ENCODE results near the gene IL15RA. TPM values are rescaled to one million over a fixed set of nuclear protein-coding genes. Genes with fewer than 3 reads are reported as not detected.

The IL15RA gene
- total and polyA plus RNA-seq, 5 experiments from 2014 or later, result 3.6 to 5.4 (median 3.8) TPM

- POLR2A ChIA-PET, result no interaction called here
- H3K4me3 Mint-ChIP-seq, result no peak overlapping the region
- DNase-seq, result no peak
- peaks cover 0 to 13% (median 0%) of the 10 kb centered on the region in 9 donors for H3K9me3 Mint-ChIP-seq
- peaks cover 0 to 14% (median 0%) of the 10 kb centered on the region in 3 donors for H3K36me3 Mint-ChIP-seq
- peaks cover 0 to 11% (median 3%) of the 10 kb centered on the region in 4 donors for H3K4me1 Mint-ChIP-seq
- peaks cover 0 to 27% (median 7%) of the 10 kb centered on the region in 5 donors for H3K27me3 Mint-ChIP-seq
- no peak for ATAC-seq
- no peak overlapping the region for H3K27ac Mint-ChIP-seq
Measured at GRCh38 chr10:6002809-6003510, 25.6 kb upstream of the IL15RA start.

GRCh38 chr10:5999440-6000165, 22.3 kb upstream of the IL15RA start:
- H3K27me3 Mint-ChIP-seq, result peaks cover 0 to 12% (median 6%) of the 10 kb centered on the region in 5 donors
- H3K36me3 Mint-ChIP-seq, result no peaks in the 10 kb centered on the region
- ATAC-seq, result no peak
- H3K4me1 Mint-ChIP-seq, result peaks cover 0 to 11% (median 3%) of the 10 kb centered on the region in 4 donors
- H3K27ac Mint-ChIP-seq, result peak overlapping the region in 1 of 10 donors; percentile 37
- POLR2A ChIA-PET, result no interaction called here
- peaks cover 0 to 2% (median 0%) of the 10 kb centered on the region in 9 donors for H3K9me3 Mint-ChIP-seq
- no peak for DNase-seq
- no peak overlapping the region for H3K4me3 Mint-ChIP-seq

GRCh38 chr10:5996696-5997095, 19.4 kb upstream of the IL15RA start:
- DNase-seq (no peak), ATAC-seq (no peak)
- H3K4me1 Mint-ChIP-seq, result peaks cover 0 to 9% (median 2%) of the 10 kb centered on the region in 4 donors
- H3K27ac Mint-ChIP-seq, result no peak overlapping the region
- H3K4me3 Mint-ChIP-seq, result no peak overlapping the region
- POLR2A ChIA-PET, result no interaction called here
- H3K36me3 Mint-ChIP-seq, result peaks cover 0 to 16% (median 5%) of the 10 kb centered on the region in 3 donors
- peaks cover 0 to 20% (median 9%) of the 10 kb centered on the region in 9 donors for H3K9me3 Mint-ChIP-seq
- H3K27me3 Mint-ChIP-seq, result peaks cover 0 to 13% (median 6%) of the 10 kb centered on the region in 5 donors

GRCh38 chr10:5992398-5992797, 15.1 kb upstream of the IL15RA start:
- ATAC-seq, result no peak
- peaks cover 0 to 26% (median 12%) of the 10 kb centered on the region in 9 donors for H3K9me3 Mint-ChIP-seq
- no peak for DNase-seq
- H3K27ac Mint-ChIP-seq, result no peak overlapping the region
- no peak overlapping the region for H3K4me3 Mint-ChIP-seq
- peaks cover 0 to 6% (median 0%) of the 10 kb centered on the region in 5 donors for H3K27me3 Mint-ChIP-seq
- peaks cover 2 to 9% (median 7%) of the 10 kb centered on the region in 4 donors for H3K4me1 Mint-ChIP-seq
- POLR2A ChIA-PET, result no interaction called here
- peaks cover 0 to 22% (median 8%) of the 10 kb centered on the region in 3 donors for H3K36me3 Mint-ChIP-seq

- H3K4me3 Mint-ChIP-seq, result no peak overlapping the region
- POLR2A ChIA-PET, result no interaction called here
- H3K9me3 Mint-ChIP-seq, result peaks cover 0 to 26% (median 12%) of the 10 kb centered on the region in 9 donors
- H3K27me3 Mint-ChIP-seq, result peaks cover 0 to 6% (median 0%) of the 10 kb centered on the region in 5 donors
- H3K36me3 Mint-ChIP-seq, result peaks cover 0 to 22% (median 8%) of the 10 kb centered on the region in 3 donors
- peaks cover 2 to 9% (median 7%) of the 10 kb centered on the region in 4 donors for H3K4me1 Mint-ChIP-seq
- ATAC-seq (no peak), DNase-seq (no peak)
- no peak overlapping the region for H3K27ac Mint-ChIP-seq
Measured at GRCh38 chr10:5991708-5992107, 14.4 kb upstream of the IL15RA start.

GRCh38 chr10:5989756-5990155, 12.4 kb upstream of the IL15RA start:
- no peak for DNase-seq
- H3K4me3 Mint-ChIP-seq, result no peak overlapping the region
- POLR2A ChIA-PET, result no interaction called here
- no peak overlapping the region for H3K27ac Mint-ChIP-seq
- ATAC-seq, result no peak
- peaks cover 0 to 26% (median 12%) of the 10 kb centered on the region in 9 donors for H3K9me3 Mint-ChIP-seq
- H3K36me3 Mint-ChIP-seq, result peaks cover 0 to 22% (median 8%) of the 10 kb centered on the region in 3 donors
- H3K27me3 Mint-ChIP-seq, result peaks cover 0 to 6% (median 0%) of the 10 kb centered on the region in 5 donors
- peaks cover 2 to 9% (median 7%) of the 10 kb centered on the region in 4 donors for H3K4me1 Mint-ChIP-seq

GRCh38 chr10:5988336-5988920, 11.1 kb upstream of the IL15RA start:
- no peak for ATAC-seq
- no peak overlapping the region for H3K27ac Mint-ChIP-seq
- H3K9me3 Mint-ChIP-seq, result peaks cover 0 to 16% (median 12%) of the 10 kb centered on the region in 9 donors
- no peak overlapping the region for H3K4me3 Mint-ChIP-seq
- peaks cover 0 to 10% (median 2%) of the 10 kb centered on the region in 5 donors for H3K27me3 Mint-ChIP-seq
- DNase-seq, result no peak
- H3K4me1 Mint-ChIP-seq, result peaks cover 2 to 9% (median 7%) of the 10 kb centered on the region in 4 donors
- POLR2A ChIA-PET, result no interaction called here
- peaks cover 0 to 14% (median 8%) of the 10 kb centered on the region in 3 donors for H3K36me3 Mint-ChIP-seq

- Mint-ChIP-seq H3K9me3 (peaks cover 0 to 16% (median 12%) of the 10 kb centered on the region in 9 donors), H3K4me3 (no peak overlapping the region), H3K27me3 (peaks cover 0 to 10% (median 2%) of the 10 kb centered on the region in 5 donors), H3K36me3 (peaks cover 0 to 14% (median 8%) of the 10 kb centered on the region in 3 donors), H3K4me1 (peaks cover 2 to 9% (median 7%) of the 10 kb centered on the region in 4 donors), H3K27ac (no peak overlapping the region)
- POLR2A ChIA-PET, result no interaction called here
- no peak for ATAC-seq
- DNase-seq, result no peak
Measured at GRCh38 chr10:5987747-5988146, 10.4 kb upstream of the IL15RA start.

GRCh38 chr10:5985029-5985428, 7.7 kb upstream of the IL15RA start:
- DNase-seq (no peak), ATAC-seq (no peak)
- Mint-ChIP-seq H3K4me1 (peaks cover 0 to 9% (median 7%) of the 10 kb centered on the region in 4 donors), H3K4me3 (no peak overlapping the region), H3K27ac (peak overlapping the region in 1 of 10 donors; percentile 21), H3K9me3 (no peaks in the 10 kb centered on the region), H3K36me3 (no peaks in the 10 kb centered on the region), H3K27me3 (peaks cover 0 to 7% (median 2%) of the 10 kb centered on the region in 5 donors)
- POLR2A ChIA-PET, result no interaction called here

- H3K27me3 Mint-ChIP-seq, result peaks cover 0 to 7% (median 2%) of the 10 kb centered on the region in 5 donors
- ATAC-seq, result no peak
- no peak overlapping the region for H3K4me3 Mint-ChIP-seq
- POLR2A ChIA-PET, result no interaction called here
- H3K4me1 Mint-ChIP-seq, result peaks cover 0 to 9% (median 7%) of the 10 kb centered on the region in 4 donors
- DNase-seq, result no peak
- no peak overlapping the region for H3K27ac Mint-ChIP-seq
- H3K9me3 Mint-ChIP-seq, result no peaks in the 10 kb centered on the region
- no peaks in the 10 kb centered on the region for H3K36me3 Mint-ChIP-seq
Measured at GRCh38 chr10:5983774-5984173, 6.4 kb upstream of the IL15RA start.

- no peak for DNase-seq
- POLR2A ChIA-PET, result interaction anchor here (0.6 kb wide), 1 partner anchor 360 kb away, joined by 3 read pairs; no protein-coding TSS in a partner anchor
- Mint-ChIP-seq H3K9me3 (no peaks in the 10 kb centered on the region), H3K4me1 (peaks cover under 1 to 6% (median 3%) of the 10 kb centered on the region in 4 donors), H3K27me3 (peaks cover 0 to 7% (median 2%) of the 10 kb centered on the region in 5 donors), H3K4me3 (no peak overlapping the region), H3K36me3 (no peaks in the 10 kb centered on the region), H3K27ac (no peak overlapping the region)
- no peak for ATAC-seq
Measured at GRCh38 chr10:5981529-5981928, 4.2 kb upstream of the IL15RA start.

- peak in 1 of 10 donors; percentile 5 for DNase-seq
- ATAC-seq, result no peak
- Mint-ChIP-seq H3K27me3 (peaks cover 0 to 1% (median 0%) of the 10 kb centered on the region in 5 donors), H3K4me3 (peak overlapping the region; percentile 82 to 97 (median 92)), H3K4me1 (peaks cover 7 to 30% (median 18%) of the 10 kb centered on the region in 4 donors), H3K27ac (peak overlapping the region; percentile 55 to 93 (median 86)), H3K36me3 (no peaks in the 10 kb centered on the region), H3K9me3 (no peaks in the 10 kb centered on the region)
- POLR2A ChIA-PET, result interaction anchor here (1.0 to 3.2 kb wide), 2 partner anchors 89 to 109 kb away, joined by 3 to 17 read pairs; partner anchors contain the start of genes ANKRD16 and FBH1
Measured at GRCh38 chr10:5978230-5978489, 817 bp upstream of the IL15RA start.

All from naive thymus-derived CD8-positive, alpha-beta T cell (primary cell).